PC-9 (cell line): Measurements from ENCODE around the gene PPP1R13L.

ENCODE experiments used
- EZH2 ChIP-seq: fragments of 200-600 bp; sonication (generic); IDR thresholded peaks from 2 replicates; pipeline ENCODE4 v1.8.0; 2017; ENCODE audit warnings: antibody characterized with exemption, low read depth
- TF ChIP-seq, protein P1 (sequence below): fragments of 200-600 bp; sonication (generic); conservative IDR thresholded peaks from 2 replicates; pipeline ENCODE4 v1.6.1; 2017; ENCODE audit warnings: mixed run types, antibody characterized with exemption, mild to moderate bottlenecking, moderate library complexity

DNA sequence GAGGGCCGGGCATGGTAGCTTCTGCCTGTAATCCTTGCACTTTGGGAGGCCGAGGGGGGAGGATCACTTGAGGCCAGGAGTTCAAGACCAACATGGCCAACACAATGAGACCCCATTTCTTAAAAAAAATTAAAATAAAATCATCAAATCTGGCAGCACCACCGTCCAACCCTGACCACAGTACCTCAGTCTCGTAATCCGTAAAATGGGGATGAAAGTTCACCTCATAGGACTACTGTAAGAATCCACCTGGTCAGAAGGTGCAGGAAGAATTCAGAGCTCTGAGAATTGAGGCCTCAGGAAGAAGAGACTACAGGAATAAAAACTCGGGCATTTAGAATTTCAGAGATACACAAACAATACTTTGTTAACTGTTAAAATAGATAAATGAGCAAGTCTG lies 3.1 kb downstream of the PPP1R13L start:
- TF ChIP-seq, protein P1, sequence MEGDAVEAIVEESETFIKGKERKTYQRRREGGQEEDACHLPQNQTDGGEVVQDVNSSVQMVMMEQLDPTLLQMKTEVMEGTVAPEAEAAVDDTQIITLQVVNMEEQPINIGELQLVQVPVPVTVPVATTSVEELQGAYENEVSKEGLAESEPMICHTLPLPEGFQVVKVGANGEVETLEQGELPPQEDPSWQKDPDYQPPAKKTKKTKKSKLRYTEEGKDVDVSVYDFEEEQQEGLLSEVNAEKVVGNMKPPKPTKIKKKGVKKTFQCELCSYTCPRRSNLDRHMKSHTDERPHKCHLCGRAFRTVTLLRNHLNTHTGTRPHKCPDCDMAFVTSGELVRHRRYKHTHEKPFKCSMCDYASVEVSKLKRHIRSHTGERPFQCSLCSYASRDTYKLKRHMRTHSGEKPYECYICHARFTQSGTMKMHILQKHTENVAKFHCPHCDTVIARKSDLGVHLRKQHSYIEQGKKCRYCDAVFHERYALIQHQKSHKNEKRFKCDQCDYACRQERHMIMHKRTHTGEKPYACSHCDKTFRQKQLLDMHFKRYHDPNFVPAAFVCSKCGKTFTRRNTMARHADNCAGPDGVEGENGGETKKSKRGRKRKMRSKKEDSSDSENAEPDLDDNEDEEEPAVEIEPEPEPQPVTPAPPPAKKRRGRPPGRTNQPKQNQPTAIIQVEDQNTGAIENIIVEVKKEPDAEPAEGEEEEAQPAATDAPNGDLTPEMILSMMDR = no peak
- TF ChIP-seq EZH2 = no peak
